HL-60 (cell line): ENCODE results near the gene RNF5.

Experiments used
- CTCF ChIP-seq: IDR thresholded peaks from one replicate; pipeline ENCODE4 v1.5.1; 2011; ENCODE audit warnings: low read length, control low read depth, inconsistent platforms; ENCODE audit not compliant: insufficient read depth
- POLR2AphosphoS5 ChIP-seq: IDR thresholded peaks from 2 replicates; pipeline ENCODE4 v1.6.1; 2012; ENCODE audit warnings: low read depth

GRCh38 chr6:32148289-32149091 is 29.7 kb upstream of the RNF5 start:
- TF ChIP-seq POLR2AphosphoS5, result no peak
- no peak for TF ChIP-seq CTCF
